Prostate gland (tissue), 2 donors: ENCODE results near the gene PHKA1.
"Not testable (repeated sequence)": the region's sequence is repeated elsewhere in the genome, so short reads cannot be mapped to it uniquely, and the experiment has no call there.

ENCODE experiments used
- CTCF ChIP-seq, 4 experiments: fragments of 200-600 bp in 2 of 4; fragments of 450-650 bp in 2 of 4; sonication (generic) in 2 of 4; IDR thresholded peaks; 1 replicate in 3 of 4; 2 replicates in 1 of 4; pipeline ENCODE4 v1.5.1; 2016 to 2019; ENCODE audit warnings: antibody characterized with exemption in 4 of 4, mild to moderate bottlenecking in 2 of 4, moderate library complexity in 2 of 4
- POLR2A ChIP-seq: fragments of 450-650 bp; IDR thresholded peaks from one replicate; pipeline ENCODE4 v1.6.1; 2016; ENCODE audit warnings: antibody characterized with exemption, mild to moderate bottlenecking
- POLR2AphosphoS5 ChIP-seq: sonication (generic); formaldehyde crosslinking; IDR thresholded peaks from one replicate; pipeline ENCODE4 v1.6.1; 2017; ENCODE audit warnings: antibody characterized with exemption

DNA sequence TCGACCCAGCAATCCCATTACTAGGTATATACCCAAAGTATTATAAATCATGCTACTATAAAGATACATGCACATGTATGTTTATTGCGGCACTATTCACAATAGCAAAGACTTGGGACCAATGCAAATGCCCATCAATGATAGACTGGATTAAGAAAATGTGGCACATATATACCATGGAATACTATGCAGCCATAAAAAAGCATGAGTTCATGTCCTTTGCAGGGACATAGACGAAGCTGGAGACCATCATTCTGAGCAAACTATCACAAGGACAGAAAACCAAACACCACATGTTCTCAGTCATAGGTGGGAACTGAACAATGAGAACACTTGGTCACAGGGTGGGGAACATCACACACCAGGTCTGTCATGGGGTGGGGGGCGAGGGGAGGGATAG lies 123.1 kb downstream of the PHKA1 start:
- TF ChIP-seq CTCF (IDR thresholded peaks at IDR 0.05); POLR2A; POLR2AphosphoS5: not testable (repeated sequence)
